Measurements from ENCODE around the gene HLA-F.

Gene HLA-F

DNA sequence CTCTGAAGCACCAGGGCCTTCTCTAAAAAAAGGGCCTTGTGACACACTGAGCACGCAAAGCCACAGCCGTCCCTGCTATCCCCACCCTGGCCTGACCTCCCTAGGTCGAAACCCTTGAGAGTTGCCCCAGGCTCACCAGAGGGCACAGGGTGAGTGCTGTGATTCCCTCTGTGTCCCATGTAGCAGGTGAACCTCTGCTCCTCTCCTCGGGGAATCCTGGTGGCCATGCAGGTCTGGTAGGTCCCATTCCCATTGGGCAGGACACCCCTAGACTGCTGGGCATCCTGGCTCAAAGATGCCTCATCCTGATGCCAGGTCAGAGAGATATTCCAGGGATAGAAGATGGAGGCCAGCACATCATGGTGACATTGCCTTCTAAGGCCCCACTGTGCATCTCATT lies 20.9 kb downstream of the HLA-F start:
- DNase-seq (ENCODE audit: low read depth) = no peak

DNA sequence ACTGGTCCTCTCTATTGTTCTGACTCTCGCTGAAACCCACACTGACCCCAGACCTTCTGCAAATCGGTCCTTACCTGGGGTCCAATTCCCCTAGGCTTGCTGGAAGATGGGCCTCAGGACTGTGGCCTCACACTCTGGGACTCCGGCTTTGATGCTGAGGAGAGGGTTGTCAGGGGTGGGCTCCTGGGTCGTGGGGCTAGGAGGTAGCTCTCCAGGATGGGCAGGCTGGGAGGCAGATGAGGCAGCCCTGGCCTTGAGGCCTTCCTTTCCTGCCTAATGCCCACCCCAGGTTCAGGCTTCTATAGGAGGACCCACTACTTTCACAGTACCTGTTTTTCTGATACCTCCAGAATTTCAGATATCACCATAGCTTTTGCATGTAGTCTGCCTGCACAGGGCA lies 21.4 kb downstream of the HLA-F start:
- DNase-seq (ENCODE audit: low read depth) = no peak

DNA sequence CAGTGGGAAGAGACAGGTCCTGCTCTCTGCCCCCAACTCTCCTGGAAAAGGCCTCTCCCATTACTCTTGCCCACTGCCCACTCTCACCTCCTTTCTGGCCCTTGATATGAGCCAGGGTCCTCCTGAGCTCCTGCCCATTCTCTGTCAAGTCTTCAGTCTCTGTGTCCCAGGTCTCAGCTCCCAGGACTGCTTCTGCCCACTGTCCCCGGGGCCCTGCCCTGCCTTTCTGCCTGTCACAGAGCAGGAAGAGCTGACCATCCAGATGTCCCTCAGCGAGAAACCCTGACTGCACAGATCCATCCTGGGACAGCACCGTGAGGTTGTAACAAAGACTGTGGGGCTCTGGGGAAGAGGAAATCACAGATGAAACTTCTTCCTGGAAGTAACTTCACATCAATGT lies 22.2 kb downstream of the HLA-F start:
- no peak for DNase-seq (ENCODE audit: low read depth)

DNA sequence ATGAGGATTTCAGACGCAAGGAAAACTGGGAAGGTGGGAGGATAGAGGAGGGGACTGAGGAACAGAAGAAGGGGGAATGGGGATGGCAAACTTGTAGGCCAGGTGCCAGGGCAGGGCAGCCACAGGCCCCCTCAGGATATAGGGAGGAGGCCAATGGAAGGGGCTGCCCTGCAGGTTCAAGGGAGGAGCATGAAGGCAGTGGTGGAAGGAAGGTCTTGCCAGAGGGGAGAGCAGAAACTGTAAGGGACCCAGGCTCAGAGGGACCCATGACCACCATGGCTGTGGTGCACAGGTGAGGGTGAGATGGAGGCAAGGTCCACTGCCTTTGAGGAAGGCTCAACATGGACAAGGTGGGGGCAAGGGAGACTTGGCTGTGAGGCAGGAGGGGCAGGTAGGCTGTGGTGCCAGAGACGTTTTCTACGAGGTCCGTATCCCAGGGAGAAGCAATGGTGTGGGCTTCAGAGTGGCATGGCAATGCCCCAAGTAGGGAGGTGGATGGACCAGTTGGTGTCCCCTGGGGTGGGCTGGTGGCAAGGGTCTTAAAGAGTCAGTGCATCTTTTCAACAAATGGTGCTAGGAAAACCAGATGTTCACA lies 22.7 kb downstream of the HLA-F start:
- DNase-seq (ENCODE audit: low read depth) = no peak

DNA sequence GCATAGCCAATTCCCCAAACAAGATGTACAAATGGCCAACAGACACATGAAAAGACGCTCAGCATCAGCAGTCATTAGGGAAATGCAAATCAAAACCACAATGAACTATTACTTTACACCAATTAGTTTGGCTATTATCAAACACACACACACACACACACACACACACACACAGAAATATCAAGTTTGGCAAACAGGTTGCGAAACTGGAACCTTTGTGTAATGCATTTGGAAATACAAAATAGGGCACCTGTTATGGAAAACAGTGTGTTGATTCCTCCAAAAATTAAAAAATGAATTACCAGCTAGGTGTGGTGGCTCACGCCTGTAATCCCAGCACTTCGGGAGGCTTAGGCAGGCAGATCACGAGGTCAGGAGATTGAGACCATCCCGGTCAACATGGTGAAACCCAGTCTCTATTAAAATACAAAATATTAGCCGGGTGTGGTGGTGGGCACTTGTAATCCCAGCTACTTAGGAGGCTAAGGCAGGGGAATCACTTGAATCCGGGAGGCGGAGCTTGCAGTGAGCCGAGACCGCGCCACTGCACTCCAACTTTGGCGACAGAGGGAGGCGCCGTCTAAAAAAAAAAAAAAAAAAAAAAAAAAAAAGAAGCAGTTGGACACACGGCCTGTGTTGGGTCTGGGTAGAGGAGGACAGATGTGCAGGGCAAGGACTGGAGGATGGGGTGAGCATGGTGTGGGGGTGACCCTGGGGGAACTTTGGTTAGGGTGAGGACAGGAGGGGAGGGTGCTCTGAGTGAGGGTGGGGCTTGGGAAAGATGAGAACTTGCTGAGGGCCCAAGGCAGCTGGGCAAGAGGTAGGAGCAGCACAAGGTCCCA lies 23.8 kb downstream of the HLA-F start:
- DNase-seq (ENCODE audit: low read depth) = no peak

DNA sequence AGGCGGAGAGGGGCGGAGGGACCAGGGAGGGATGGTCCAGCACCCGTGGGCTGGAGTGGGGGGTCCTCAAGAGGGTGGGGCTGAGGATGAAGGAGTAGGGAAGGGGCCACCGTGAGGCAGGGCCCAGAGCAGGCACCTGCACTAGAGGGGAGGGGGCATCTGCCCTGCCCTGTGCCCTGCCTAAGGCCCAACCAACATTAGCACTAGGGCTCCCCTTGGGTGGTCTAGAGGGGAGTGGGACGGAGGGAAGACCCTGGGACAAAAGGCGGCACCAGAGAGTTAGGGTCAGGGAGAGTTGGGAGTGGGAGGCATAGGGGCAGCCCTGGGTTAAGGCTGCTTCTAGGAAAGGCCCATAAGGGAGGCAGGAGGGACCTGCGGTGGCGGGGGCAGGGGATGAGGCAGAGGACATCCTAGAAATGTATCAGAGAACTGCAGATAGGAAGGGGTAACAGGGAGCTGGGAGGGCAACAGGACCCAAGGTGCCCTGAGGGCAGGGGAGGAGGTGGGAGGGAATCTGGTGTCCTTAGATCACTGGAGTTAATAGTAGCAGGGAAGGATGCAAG lies 24.5 kb downstream of the HLA-F start:
- no peak for DNase-seq (ENCODE audit: low read depth)

DNA sequence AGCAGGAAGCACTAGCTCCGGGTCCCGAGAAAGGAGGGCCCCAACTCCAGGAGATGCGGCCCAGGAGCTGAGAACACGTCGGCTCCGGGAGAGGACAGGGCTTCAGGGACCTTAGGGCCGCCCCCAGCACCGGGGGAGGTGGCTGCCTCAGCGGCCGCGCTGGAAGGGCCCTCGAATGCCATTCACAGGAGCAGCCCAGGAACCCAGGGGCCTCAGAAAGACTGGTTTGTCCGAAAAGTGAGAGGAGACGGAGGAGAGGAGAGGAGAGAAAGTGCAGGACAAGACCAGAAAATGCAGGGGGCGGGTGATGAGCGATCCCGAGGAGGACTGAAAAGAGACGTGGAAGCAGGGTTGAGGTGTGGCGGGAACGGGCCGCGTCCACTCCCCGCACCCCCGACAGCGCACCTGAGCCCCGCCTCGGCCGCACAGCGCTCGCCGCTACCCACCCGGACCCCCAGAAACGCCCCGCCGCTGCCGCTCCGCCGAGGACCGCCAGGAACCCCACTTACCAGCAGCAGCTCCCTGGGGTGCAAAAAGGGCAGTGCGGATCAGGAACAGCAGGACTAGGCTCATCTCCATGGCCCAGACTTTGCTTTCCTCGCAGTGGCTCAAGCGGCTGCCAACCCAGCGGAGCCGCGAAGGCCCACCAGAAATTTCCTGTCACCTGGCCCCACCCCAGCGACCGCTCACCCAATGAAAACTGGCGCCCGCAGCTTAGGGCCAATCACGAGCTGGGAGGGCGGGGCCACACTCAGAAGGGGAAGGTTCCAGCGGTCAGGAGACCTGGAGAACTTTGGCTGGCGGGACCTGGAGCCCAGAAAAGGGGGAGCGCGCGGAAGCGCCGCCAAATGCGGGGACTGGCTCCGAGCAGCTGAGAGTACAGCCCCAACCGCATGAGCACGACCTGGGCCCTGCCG lies 25.4 kb downstream of the HLA-F start:
- peak; percentile 76 for DNase-seq (ENCODE audit: low read depth)

DNA sequence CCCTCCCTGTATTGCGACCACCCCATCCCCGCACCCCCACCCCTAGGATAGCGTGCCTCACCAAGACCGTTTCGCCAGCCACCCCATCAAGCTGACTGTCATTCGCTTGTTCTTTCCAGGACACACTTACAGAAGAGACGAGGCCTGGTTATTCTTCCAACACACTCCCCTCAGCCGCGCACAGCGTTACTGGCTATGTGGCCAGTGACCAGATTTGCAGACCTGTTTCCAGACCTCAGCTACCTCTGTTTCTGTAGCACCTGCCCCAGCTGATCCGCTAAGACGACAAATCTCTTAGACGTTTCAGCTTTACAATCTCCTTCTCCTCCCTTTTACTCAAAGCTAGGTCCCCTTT lies 26.1 kb downstream of the HLA-F start:
- DNase-seq (ENCODE audit: low read depth) = no peak

DNA sequence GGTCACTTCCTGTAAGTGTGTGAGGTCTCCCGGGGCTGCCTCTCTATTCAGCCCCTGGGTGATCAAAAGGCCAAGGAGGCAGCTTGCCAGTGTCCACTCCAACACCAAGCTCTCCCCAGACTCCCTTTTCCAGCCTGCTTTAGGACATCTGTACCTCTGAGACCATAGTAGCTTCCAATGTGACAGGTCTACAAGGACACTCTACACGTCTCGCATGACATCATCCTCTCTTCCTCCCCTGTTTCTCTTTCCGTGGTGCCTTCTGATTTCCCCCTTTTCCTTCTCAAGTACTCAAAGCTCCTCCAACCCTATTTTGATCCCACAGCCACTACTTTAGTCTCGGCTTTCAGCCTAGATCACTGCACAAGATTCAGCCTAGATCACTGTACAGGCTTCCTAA lies 26.4 kb downstream of the HLA-F start:
- no peak for DNase-seq (ENCODE audit: low read depth)

DNA sequence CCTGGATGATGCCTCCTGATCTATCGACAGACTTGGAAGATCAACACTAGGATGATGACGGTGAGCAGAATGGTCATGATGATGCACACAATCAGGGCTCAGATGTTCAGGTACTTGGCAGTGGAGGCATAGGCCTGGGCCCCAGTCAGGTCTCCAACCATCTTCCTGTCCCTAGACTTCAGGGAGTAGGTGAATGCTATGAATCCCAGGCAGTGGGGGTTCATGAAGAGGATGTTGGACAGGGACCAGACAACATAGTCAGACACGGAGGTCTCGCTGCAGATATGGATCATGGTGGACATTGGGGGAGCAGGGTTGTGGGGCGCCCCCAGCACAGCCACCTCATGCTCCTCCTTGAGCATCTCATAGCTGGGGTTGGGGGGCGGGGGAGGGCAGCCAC lies 27.5 kb downstream of the HLA-F start:
- no peak for DNase-seq (ENCODE audit: low read depth)

DNA sequence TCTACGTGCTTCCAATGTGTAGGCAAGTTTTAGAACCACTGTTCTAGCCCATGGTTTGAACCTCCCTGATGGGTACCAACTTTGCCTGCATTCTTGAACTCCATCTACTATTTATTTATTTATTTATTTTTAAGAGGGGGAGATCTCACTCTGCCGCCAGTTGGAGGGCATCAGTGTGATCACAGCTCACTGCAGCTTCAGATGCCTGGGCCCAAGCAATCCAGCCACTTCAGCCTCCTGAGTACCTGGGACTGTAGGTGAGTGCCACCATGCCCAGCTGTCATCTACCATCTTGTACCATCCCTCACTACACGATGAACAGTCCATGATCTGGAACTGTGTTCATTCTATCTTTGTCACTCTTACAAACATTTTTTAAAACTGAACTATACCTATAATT lies 28.2 kb downstream of the HLA-F start:
- DNase-seq (ENCODE audit: low read depth) = no peak

DNA sequence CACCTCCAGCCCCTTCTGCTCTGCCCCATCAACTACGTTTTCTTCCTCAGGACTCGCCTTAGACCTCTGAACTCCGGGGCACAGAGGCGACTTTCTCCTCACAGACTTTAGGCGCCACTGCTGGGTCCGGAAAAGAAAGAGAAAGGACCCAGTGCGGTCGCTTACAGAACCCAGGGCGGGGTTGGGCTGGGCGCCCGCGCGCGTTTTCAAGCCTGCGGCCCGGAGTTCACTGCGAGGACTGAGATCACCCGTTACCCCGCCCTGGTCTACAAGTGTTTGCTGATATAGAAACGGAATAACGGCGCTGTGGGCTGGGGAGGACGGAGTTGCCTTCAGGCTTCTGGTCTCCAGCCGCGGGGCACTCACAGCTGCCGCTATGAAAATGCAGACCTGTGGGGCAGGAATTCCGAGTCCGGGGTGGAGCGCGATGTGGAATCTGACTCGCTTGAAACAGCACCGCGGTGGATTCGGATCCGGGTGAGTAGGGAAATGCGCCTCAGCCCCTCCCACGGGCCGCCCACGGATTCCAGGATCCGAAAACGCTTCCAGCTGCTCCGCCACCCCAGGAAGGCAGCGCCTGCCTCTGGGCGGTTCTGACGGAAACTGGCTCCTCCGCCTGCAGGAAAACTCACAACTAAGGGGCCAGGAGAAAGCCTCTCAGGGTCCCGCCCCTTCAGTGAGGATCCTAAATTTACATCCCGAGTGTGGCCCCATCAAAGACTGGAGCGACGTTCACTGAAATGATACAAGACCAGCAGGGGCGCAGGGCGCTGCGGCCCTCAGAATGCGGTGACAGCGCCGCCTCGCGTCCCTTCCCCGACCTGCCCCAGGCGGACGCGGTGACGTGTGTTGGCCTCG lies 29.4 kb downstream of the HLA-F start:
- peak; percentile 72 for DNase-seq (ENCODE audit: low read depth)

DNA sequence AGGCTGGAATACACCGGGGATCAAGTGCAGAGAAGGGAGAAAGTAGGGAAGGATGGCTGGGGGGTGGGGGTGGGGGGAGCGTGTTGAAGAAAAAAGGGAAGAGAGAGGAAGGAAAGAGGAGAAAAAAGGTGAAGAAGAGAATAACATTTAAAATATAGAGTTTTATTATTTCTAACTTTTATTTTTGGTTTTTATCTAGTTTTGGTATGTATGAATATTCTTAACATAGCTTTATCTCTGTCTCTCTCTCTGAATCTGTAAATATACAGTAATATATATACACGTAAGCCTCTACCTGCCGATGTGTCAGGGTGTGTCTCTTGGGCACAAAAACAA lies 30.0 kb downstream of the HLA-F start:
- DNase-seq (ENCODE audit: low read depth) = no peak

DNA sequence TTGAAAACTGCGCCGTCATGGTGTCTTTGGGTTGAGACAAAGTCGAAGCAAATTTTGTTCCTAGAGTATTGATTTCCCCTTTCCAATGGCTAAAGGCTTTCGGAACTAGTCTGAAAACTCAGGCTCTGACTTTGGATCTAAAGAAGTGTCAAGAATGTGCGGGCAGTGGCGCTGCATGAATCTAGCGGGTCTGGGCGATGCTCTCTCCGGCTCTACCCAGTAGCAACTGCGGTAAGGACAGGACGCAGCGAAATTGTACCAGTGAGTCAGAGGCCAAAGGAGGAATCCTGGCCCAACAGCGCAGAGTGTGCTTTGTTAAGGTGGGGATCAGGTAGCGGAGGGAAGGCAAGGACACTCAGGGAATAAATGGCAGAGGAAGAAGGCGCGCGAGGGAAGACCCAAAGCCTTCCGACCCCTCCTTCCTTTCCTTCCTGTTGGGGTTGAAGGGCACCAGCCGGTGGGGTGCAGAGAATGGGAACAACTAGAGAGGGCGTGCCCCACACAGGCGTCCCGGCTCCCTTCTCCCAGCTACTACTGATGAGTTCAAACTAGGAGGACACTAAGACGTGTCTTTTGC lies 32.1 kb downstream of the HLA-F start:
- DNase-seq (ENCODE audit: low read depth) = no peak

DNA sequence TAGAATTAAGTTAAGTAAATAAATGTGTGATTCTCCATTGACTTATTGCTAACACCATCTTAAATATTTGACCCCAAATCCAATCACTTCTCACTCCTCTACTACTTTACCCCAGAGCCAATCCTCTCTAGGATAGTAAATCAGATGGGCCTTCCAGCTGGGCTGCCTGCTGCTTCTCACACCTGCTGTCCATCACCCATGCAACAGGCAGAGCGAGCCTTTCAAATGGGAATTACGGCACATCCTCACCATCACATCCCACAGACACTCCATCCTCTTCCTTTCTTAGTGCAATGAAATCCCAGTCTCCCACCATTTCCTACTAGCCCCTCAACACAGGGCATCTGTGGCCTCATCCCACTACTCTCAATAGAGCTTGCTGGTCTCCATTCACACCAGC lies 34.0 kb downstream of the HLA-F start:
- no peak for DNase-seq (ENCODE audit: low read depth)

DNA sequence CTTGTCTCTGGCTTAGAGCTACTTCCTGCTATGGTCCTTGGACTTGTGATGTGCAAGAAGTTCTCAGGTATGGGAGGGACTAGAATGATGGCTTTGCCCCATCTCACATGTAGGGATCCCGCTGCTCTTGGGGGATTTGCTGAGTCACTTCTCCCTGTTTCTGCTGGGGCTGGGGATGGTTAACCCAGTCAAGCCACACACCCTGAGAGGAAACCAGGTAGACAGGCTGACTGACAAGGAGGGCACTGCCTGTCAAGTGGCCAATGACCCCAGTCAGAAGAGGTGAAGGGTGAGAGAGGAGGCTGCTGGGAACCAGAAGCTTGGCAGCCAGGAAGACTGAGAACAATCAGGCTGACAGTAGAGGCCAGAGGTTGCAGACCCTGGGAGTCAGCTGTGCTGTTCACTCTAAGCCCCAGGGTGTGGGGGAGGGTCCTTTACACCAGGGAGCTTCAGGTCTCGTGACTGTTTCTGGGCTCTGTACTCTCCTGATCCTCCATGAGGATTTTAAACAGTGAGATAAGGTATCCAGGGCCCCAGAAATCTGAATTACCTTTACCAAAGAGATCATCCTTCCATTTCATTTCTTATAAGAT lies 34.6 kb downstream of the HLA-F start:
- DNase-seq (ENCODE audit: low read depth) = no peak

DNA sequence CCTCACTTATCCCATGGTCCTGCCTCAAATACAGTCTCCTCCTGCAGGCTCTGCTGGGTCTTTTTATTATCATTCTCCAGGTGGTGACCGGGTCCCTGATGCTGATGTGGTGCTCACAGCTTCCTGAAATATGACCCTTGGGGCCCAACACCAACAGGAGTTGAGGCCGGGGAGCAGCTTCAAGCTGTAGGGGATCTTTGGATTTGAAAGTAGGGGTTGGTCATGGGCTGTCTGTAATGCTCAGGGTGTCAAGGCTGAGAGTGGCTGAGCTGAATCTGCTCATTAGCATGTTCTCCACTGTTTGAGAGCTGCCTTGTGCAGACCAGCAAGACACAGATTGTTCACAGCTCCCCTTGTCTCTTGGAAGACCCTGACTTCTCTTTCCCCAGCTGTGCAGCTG lies 35.5 kb downstream of the HLA-F start:
- no peak for DNase-seq (ENCODE audit: low read depth)

DNA sequence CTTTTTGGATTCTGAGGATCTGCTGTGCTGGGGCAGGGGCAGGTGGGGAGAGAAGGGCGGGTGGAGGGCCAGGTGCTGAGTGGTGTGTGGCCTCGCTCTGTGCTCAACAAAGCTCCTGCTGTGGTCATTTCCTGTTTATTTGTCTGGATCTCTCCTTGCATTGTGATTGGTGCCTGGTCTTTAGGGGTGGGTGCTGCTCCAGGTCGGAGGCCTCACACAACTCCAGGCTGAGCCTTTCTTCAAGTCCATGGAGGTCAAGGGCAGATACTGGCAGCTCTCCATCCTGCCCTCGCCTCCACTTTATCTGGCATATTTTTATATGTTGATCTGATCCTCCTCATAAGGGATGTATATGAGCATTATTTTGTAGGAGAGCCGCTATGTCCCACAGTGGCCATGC lies 36.2 kb downstream of the HLA-F start:
- DNase-seq (ENCODE audit: low read depth) = no peak

DNA sequence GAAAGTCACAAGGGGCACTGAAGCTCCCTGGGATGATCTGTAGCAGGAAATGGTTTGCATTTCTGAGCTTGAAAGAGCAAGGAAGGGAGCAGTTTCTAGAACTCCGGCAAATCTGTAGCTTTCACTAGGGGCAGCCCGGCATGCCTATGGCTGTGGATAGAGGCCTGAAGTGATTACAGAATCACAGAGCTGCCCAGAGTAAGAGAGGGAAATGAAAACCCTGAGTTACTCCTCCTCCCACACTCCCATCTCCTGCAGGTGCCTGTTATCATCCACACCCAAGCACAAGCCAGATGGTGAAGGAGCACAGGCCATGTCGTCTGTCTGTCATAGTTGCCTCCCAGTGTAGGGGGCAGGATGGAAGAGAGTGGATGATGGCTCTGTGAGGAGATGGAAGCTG lies 37.1 kb downstream of the HLA-F start:
- DNase-seq (ENCODE audit: low read depth) = no peak

DNA sequence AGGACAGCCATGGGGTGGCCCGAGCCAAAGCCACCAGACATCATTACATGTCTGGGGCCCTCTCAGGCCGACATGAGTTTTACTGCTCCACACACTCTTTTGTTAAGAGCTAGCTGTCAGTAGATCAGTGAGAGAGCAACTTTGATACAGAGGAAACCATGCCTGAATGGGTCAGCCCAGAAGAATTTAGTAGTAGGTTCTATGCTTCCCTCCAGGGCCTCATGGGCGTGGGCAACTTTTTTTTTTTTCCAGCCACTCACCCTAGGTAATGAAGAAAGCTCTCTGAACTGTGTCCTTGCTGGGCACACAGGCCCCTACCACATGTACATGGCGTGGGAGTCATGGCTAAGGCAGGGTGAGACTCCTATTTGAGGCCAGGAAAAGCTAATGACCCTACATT lies 38.8 kb downstream of the HLA-F start:
- no peak for DNase-seq (ENCODE audit: low read depth)

DNA sequence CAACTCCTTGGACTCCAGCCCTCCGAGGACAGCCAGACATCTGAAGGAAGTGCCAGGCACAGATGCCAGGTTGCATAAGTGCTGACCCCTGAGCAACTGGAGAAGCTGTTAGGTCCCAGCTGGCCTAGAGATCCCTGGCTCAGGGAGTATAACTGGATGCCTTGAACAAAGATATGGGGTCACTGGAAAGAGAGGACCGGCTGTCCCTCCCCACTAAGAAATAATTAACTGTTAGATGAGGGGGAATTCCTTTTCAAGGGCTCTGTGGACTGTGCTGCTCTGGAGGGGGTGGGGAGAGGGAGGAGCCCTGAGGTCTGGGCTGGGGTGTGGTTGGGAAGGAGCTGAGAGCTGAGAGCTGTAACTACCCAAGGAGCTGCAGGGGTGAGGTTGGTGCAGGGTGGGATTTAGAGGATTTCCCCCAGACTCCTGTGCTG lies 39.6 kb downstream of the HLA-F start:
- DNase-seq (ENCODE audit: low read depth) = no peak

Measured in activated T-helper 1 cell treated with Interleukin-2 at 50 U/mL for 16 hours (primary cell).